GM21367 (cell line): ENCODE results near the gene DPF3.

ENCODE experiments used
- ATAC-seq: cut with Tn5 transposase; IDR thresholded peaks from one replicate; pipeline ENCODE4 v1.9.1; 2021; ENCODE audit not compliant: unreplicated experiment

The DPF3 gene

GRCh38 chr14:72605096-72605920 is 288.6 kb downstream of the DPF3 start:
- ATAC-seq: no peak

- ATAC-seq: no peak
These were observed 289.8 kb downstream of the DPF3 start for GRCh38 chr14:72604133-72604532.

GRCh38 chr14:72603639-72604038 is 290.3 kb downstream of the DPF3 start:
- no peak for ATAC-seq

- no peak for ATAC-seq
These were observed 293.2 kb downstream of the DPF3 start for GRCh38 chr14:72600551-72601330.

GRCh38 chr14:72599579-72600470 is 294.1 kb downstream of the DPF3 start:
- ATAC-seq: no peak

- peak; percentile 58 for ATAC-seq
These were observed 295.6 kb downstream of the DPF3 start for GRCh38 chr14:72598306-72598705.

GRCh38 chr14:72597252-72598233 is 296.4 kb downstream of the DPF3 start:
- ATAC-seq: no peak

GRCh38 chr14:72595152-72595862 is 298.6 kb downstream of the DPF3 start:
- ATAC-seq: no peak

GRCh38 chr14:72594099-72594901 is 299.6 kb downstream of the DPF3 start:
- ATAC-seq: no peak

- ATAC-seq: no peak
These were observed 302.5 kb downstream of the DPF3 start for GRCh38 chr14:72591391-72591790.

GRCh38 chr14:72590577-72590976 is 303.3 kb downstream of the DPF3 start:
- ATAC-seq: no peak

- no peak for ATAC-seq
These were observed 304.2 kb downstream of the DPF3 start for GRCh38 chr14:72589652-72590051.

- no peak for ATAC-seq
These were observed 305.4 kb downstream of the DPF3 start for GRCh38 chr14:72588521-72588920.

- no peak for ATAC-seq
These were observed 310.3 kb downstream of the DPF3 start for GRCh38 chr14:72583316-72584272.

GRCh38 chr14:72582582-72582981 is 311.3 kb downstream of the DPF3 start:
- ATAC-seq: no peak

GRCh38 chr14:72578514-72578913 is 315.4 kb downstream of the DPF3 start:
- ATAC-seq: no peak

- no peak for ATAC-seq
These were observed 316.4 kb downstream of the DPF3 start for GRCh38 chr14:72577521-72577920.
